GM18909 (cell line): ENCODE measurements around the gene SCRN3.

Experiments
- ATAC-seq: cut with Tn5 transposase; IDR thresholded peaks from one replicate; pipeline ENCODE4 v1.9.1; 2021; ENCODE audit warnings: mild to moderate bottlenecking; ENCODE audit not compliant: unreplicated experiment, poor library complexity

Gene SCRN3

GRCh38 chr2:174477759-174478158 lies 82.2 kb downstream of the SCRN3 start:
- ATAC-seq: no peak
